Liver (tissue), 9 donors: ENCODE results near the gene PNMT. TPM values are rescaled to one million over a fixed set of nuclear protein-coding genes. Genes with fewer than 3 reads are reported as not detected.

Experiments used
- DNase-seq: peaks from one replicate; pipeline ENCODE4 v3.0.0-alpha.2; 2017; ENCODE audit warnings: low spot score
- H3K27ac ChIP-seq, 2 donors: one replicate each; pipeline ENCODE4 v1.7.0; 2013; ENCODE audit warnings: inconsistent platforms in 2 of 2, low read length in 2 of 2, control low read depth in 1 of 2, low read depth in 1 of 2, mild to moderate bottlenecking in 1 of 2
- H3K27me3 ChIP-seq, 4 donors: one replicate each; pipeline versions ENCODE4 v1.6.1 to v1.7.0; 2013; ENCODE audit warnings: low read length in 3 of 4, inconsistent platforms in 1 of 4, mild to moderate bottlenecking in 1 of 4, moderate library complexity in 1 of 4; ENCODE audit not compliant: control insufficient read depth in 4 of 4, insufficient read depth in 4 of 4
- H3K36me3 ChIP-seq, 4 donors: one replicate each; pipeline versions ENCODE4 v1.6.1 to v1.7.0; 2013; ENCODE audit warnings: low read length in 3 of 4, mild to moderate bottlenecking in 3 of 4, low read depth in 1 of 4, moderate library complexity in 1 of 4; ENCODE audit not compliant: control insufficient read depth in 4 of 4, insufficient read depth in 3 of 4
- H3K4me1 ChIP-seq, 4 donors: one replicate each; pipeline versions ENCODE4 v1.6.1 to v1.7.0; 2013; ENCODE audit warnings: low read length in 3 of 4, mild to moderate bottlenecking in 3 of 4, moderate library complexity in 1 of 4; ENCODE audit not compliant: control insufficient read depth in 4 of 4, insufficient read depth in 4 of 4
- H3K4me3 ChIP-seq, 3 donors: one replicate each; pipeline versions ENCODE4 v1.6.1 to v1.7.0; 2013; ENCODE audit warnings: low read length in 3 of 3, control low read depth in 1 of 3, low read depth in 1 of 3, mild to moderate bottlenecking in 1 of 3
- H3K9ac ChIP-seq, 2 donors: one replicate each; pipeline ENCODE4 v1.7.0; 2013; ENCODE audit warnings: low read length in 2 of 2, mild to moderate bottlenecking in 2 of 2, moderate library complexity in 2 of 2, control low read depth in 1 of 2, low read depth in 1 of 2
- H3K9me3 ChIP-seq, 4 donors: one replicate each; pipeline versions ENCODE4 v1.6.1 to v1.7.0; 2013; ENCODE audit warnings: low read length in 3 of 4; ENCODE audit not compliant: control insufficient read depth in 4 of 4
- ATF3 ChIP-seq: IDR thresholded peaks from 2 replicates; pipeline ENCODE4 v1.6.1; 2016; ENCODE audit warnings: antibody characterized with exemption
- CTCF ChIP-seq: fragments of 150-350 bp; IDR thresholded peaks from 2 replicates; pipeline ENCODE4 v1.5.1; 2017; ENCODE audit warnings: improper control_type of control experiment, low read depth, low read length; ENCODE audit not compliant: missing input control
- EGR1 ChIP-seq, 2 donors: IDR thresholded peaks; 2 replicates each; pipeline ENCODE4 v1.6.1; 2016 to 2018; ENCODE audit warnings: antibody characterized with exemption in 2 of 2, low read depth in 2 of 2
- FOXA1 ChIP-seq: IDR thresholded peaks from 2 replicates; pipeline ENCODE4 v1.6.1; 2016; ENCODE audit warnings: antibody characterized with exemption
- FOXA2 ChIP-seq: IDR thresholded peaks from 2 replicates; pipeline ENCODE4 v1.6.1; 2016; ENCODE audit warnings: antibody characterized with exemption
- GABPA ChIP-seq, 2 donors: IDR thresholded peaks in 1 of 2; conservative IDR thresholded peaks in 1 of 2; 2 replicates each; pipeline ENCODE4 v1.6.1; 2016; ENCODE audit warnings: antibody characterized with exemption in 2 of 2, mild to moderate bottlenecking in 1 of 2, moderate library complexity in 1 of 2
- HNF4A ChIP-seq, 2 donors: conservative IDR thresholded peaks; 2 replicates each; pipeline ENCODE4 v1.6.1; 2016; ENCODE audit warnings: antibody characterized with exemption in 2 of 2, mild to moderate bottlenecking in 2 of 2
- HNF4G ChIP-seq: IDR thresholded peaks from 2 replicates; pipeline ENCODE4 v1.6.1; 2016; ENCODE audit warnings: antibody characterized with exemption
- JUND ChIP-seq, 2 donors: IDR thresholded peaks; 2 replicates each; pipeline ENCODE4 v1.6.1; 2016; ENCODE audit warnings: antibody characterized with exemption in 2 of 2
- MAX ChIP-seq: IDR thresholded peaks from 2 replicates; pipeline ENCODE4 v1.6.1; 2016; ENCODE audit warnings: antibody characterized with exemption
- NR2F2 ChIP-seq: IDR thresholded peaks from 2 replicates; pipeline ENCODE4 v1.6.1; 2016; ENCODE audit warnings: antibody characterized with exemption
- RAD21 ChIP-seq, 2 donors: IDR thresholded peaks; 2 replicates each; pipeline ENCODE4 v1.6.1; 2016; ENCODE audit warnings: antibody characterized with exemption in 2 of 2, mild to moderate bottlenecking in 2 of 2
- REST ChIP-seq: IDR thresholded peaks from 2 replicates; pipeline ENCODE4 v1.6.1; 2016; ENCODE audit warnings: antibody characterized with exemption, mild to moderate bottlenecking
- RXRA ChIP-seq, 2 donors: IDR thresholded peaks; 2 replicates each; pipeline ENCODE4 v1.6.1; 2017 to 2018; ENCODE audit warnings: antibody characterized with exemption in 2 of 2, mild to moderate bottlenecking in 1 of 2
- SP1 ChIP-seq: IDR thresholded peaks from 2 replicates; pipeline ENCODE4 v1.6.1; 2018; ENCODE audit warnings: antibody characterized with exemption, mild to moderate bottlenecking
- TAF1 ChIP-seq: conservative IDR thresholded peaks from 2 replicates; pipeline ENCODE4 v1.6.1; 2016; ENCODE audit warnings: antibody characterized with exemption, mild to moderate bottlenecking
- YY1 ChIP-seq: IDR thresholded peaks from 2 replicates; pipeline ENCODE4 v1.6.1; 2016; ENCODE audit warnings: antibody characterized with exemption, mild to moderate bottlenecking
- ZBTB33 ChIP-seq: IDR thresholded peaks from 2 replicates; pipeline ENCODE4 v1.6.1; 2016; ENCODE audit warnings: antibody characterized with exemption
- WGBS: extraction: QIAGEN DNeasy Blood & Tissue Kit; methylation state at CpG from one replicate; pipeline ENCODE4 v1.1.7; 2013; 5-methylcytosine and 5-hydroxymethylcytosine counted together
- polyA plus RNA-seq, 2 donors: library from polyadenylated mRNA; stranded (reverse) in 1 of 2; unstranded in 1 of 2; fragments of 200-250 nt in 1 of 2; fragments of >200 nt in 1 of 2; fragmentation: Nextera tagmentation in 1 of 2; extraction: Ambion mirVana in 1 of 2; gene quantifications; one replicate each; pipeline versions ENCODE4 v1.2.1 to v1.2.3, GENCODE V29; 2013 to 2015
- total RNA-seq, 2 donors: library from RNA; depleted of rRNA; stranded (reverse); fragments of >200 nt; gene quantifications; one replicate each; pipeline ENCODE4 v1.2.3, GENCODE V29; 2014
- donor health status: healthy.
- donor health status: healthy.
- donor health status: healthy.
- donor health status: healthy.
- donor health status: healthy.

Gene PNMT
- total and polyA plus RNA-seq, 4 donors, result 0.20 to 8.6 (median 0.26) TPM; not detected in 1

GRCh38 chr17:39661744-39662541 is 6.3 kb upstream of the PNMT start:
- 87% methylated on average over 8 of the region's 8 CpGs for WGBS
- H3K4me1 ChIP-seq, result peaks cover 17 to 65% (median 57%) of the 10 kb centered on the region in 4 donors
- no peaks in the 10 kb centered on the region for H3K9me3 ChIP-seq
- TF ChIP-seq RXRA (IDR thresholded peaks at IDR 0.05), result no peak
- no peaks in the 10 kb centered on the region for H3K27me3 ChIP-seq
- no peak overlapping the region for H3K9ac ChIP-seq
- H3K36me3 ChIP-seq, result peaks cover 0 to 16% (median 4%) of the 10 kb centered on the region in 4 donors
- no peak overlapping the region for H3K4me3 ChIP-seq
- H3K27ac ChIP-seq, result no peak overlapping the region
- DNase-seq, result no peak

GRCh38 chr17:39662551-39663339 is 5.5 kb upstream of the PNMT start:
- Histone ChIP-seq H3K4me1 (peaks cover 25 to 71% (median 62%) of the 10 kb centered on the region in 4 donors), H3K27ac (no peak overlapping the region), H3K9ac (no peak overlapping the region)

More at GRCh38 chr17:39662551-39663339, 5.5 kb upstream of the PNMT start:
- Histone ChIP-seq H3K4me3 (no peak overlapping the region), H3K36me3 (peaks cover 0 to 16% (median 4%) of the 10 kb centered on the region in 4 donors), H3K27me3 (no peaks in the 10 kb centered on the region), H3K9me3 (no peaks in the 10 kb centered on the region)
- no peak for TF ChIP-seq ATF3
- TF ChIP-seq NR2F2, result no peak
- TF ChIP-seq FOXA2, result no peak
- no peak for TF ChIP-seq REST
- TF ChIP-seq RAD21 (IDR thresholded peaks at IDR 0.05), result no peak
- no peak for TF ChIP-seq MAX
- TF ChIP-seq FOXA1, result no peak
- no peak for TF ChIP-seq YY1
- no peak for TF ChIP-seq TAF1
- no peak for TF ChIP-seq HNF4G
- no peak for TF ChIP-seq RXRA (IDR thresholded peaks at IDR 0.05)
- TF ChIP-seq JUND (IDR thresholded peaks at IDR 0.05), result no peak
- TF ChIP-seq HNF4A (conservative IDR thresholded peaks at IDR 0.05), result no peak
- TF ChIP-seq ZBTB33, result no peak
- no peak for TF ChIP-seq SP1
- TF ChIP-seq EGR1 (IDR thresholded peaks at IDR 0.05; ENCODE audit: low read depth in 2 of 2), result no peak
- no peak for TF ChIP-seq CTCF
- TF ChIP-seq GABPA (IDR thresholded peaks at IDR 0.05 in 1 of 2, conservative IDR thresholded peaks at IDR 0.05 in 1 of 2), result no peak
- 86% methylated on average over 22 of the region's 22 CpGs for WGBS
- no peak for DNase-seq
